K562 (cell line): Measurements from ENCODE around the gene PPP4R1. TPM values are rescaled to one million over a fixed set of nuclear protein-coding genes. Genes with fewer than 3 reads are reported as not detected.

ENCODE experiments used
- AFF4 ChIP-seq: sonication (generic); formaldehyde crosslinking; IDR thresholded peaks from 2 replicates; pipeline ENCODE4 v1.8.0; 2023; ENCODE audit warnings: mild to moderate bottlenecking, missing genetic modification reagents
- FOXJ3 ChIP-seq: sonication (generic); formaldehyde crosslinking; IDR thresholded peaks from 2 replicates; pipeline ENCODE4 v1.4.0; 2020; ENCODE audit warnings: mild to moderate bottlenecking, missing genetic modification reagents
- MYBL2 ChIP-seq, 2 experiments: fragments of 450-650 bp in 1 of 2; sonication (generic) in 1 of 2; formaldehyde crosslinking in 1 of 2; IDR thresholded peaks; 2 replicates each; pipeline versions ENCODE4 v1.6.1 to v1.8.1; 2017 to 2022; ENCODE audit warnings: borderline replicate concordance in 1 of 2, inconsistent platforms in 1 of 2, low read depth in 1 of 2, mild to moderate bottlenecking in 1 of 2, missing genetic modification reagents in 1 of 2, moderate library complexity in 1 of 2
- NONO ChIP-seq, 2 experiments: fragments of 200-400 bp in 1 of 2; fragments of 450-650 bp in 1 of 2; formaldehyde crosslinking in 1 of 2; IDR thresholded peaks; 2 replicates each; pipeline ENCODE4 v1.6.1; 2017; ENCODE audit warnings: low read depth in 2 of 2, mild to moderate bottlenecking in 2 of 2, moderate library complexity in 2 of 2, low read length in 1 of 2
- NR1H2 ChIP-seq: sonication (generic); formaldehyde crosslinking; IDR thresholded peaks from 2 replicates; pipeline ENCODE4 v1.4.0; 2020; ENCODE audit warnings: mild to moderate bottlenecking, missing genetic modification reagents
- PKNOX1 ChIP-seq: fragments of 450-650 bp; IDR thresholded peaks from 2 replicates; pipeline ENCODE4 v1.6.1; 2016
- POLR3A ChIP-seq: IDR thresholded peaks from 2 replicates; pipeline ENCODE4 v1.6.1; 2011; ENCODE audit warnings: borderline replicate concordance, mild to moderate bottlenecking, moderate library complexity; ENCODE audit not compliant: insufficient read length, insufficient read depth; ENCODE audit errors: extremely low read depth
- RBM39 ChIP-seq: fragments of 200-400 bp; formaldehyde crosslinking; optimal IDR thresholded peaks from 2 replicates; pipeline ENCODE3; 2018; ENCODE audit warnings: low read depth, low read length
- SAFB2 ChIP-seq: fragments of 200-400 bp; formaldehyde crosslinking; IDR thresholded peaks from 2 replicates; pipeline ENCODE4 v1.6.1; 2018; ENCODE audit warnings: borderline replicate concordance, low read length, low read depth, moderate library complexity; ENCODE audit not compliant: severe bottlenecking
- SMAD4 ChIP-seq: fragments of 250-450 bp; sonication (Bioruptor Pico); conservative IDR thresholded peaks from 2 replicates; pipeline ENCODE4 v1.8.0; 2021; ENCODE audit warnings: inconsistent platforms, mild to moderate bottlenecking, moderate library complexity
- TEAD4 ChIP-seq, 2 experiments: sonication (generic) in 1 of 2; formaldehyde crosslinking in 1 of 2; IDR thresholded peaks; 2 replicates each; pipeline versions ENCODE4 v1.6.1 to v1.8.0; 2012 to 2022; ENCODE audit warnings: borderline replicate concordance in 1 of 2, inconsistent platforms in 1 of 2, low read length in 1 of 2, mild to moderate bottlenecking in 1 of 2, missing genetic modification reagents in 1 of 2
- ZBTB2 ChIP-seq: fragments of 450-650 bp; IDR thresholded peaks from 2 replicates; pipeline ENCODE4 v1.6.1; 2016; ENCODE audit warnings: antibody characterized with exemption
- ZMIZ1 ChIP-seq, 2 experiments: fragments of 150-350 bp in 1 of 2; IDR thresholded peaks; 2 replicates each; pipeline ENCODE4 v1.6.1; 2012 to 2016; ENCODE audit warnings: low read depth in 2 of 2, low read length in 2 of 2, mild to moderate bottlenecking in 1 of 2, moderate library complexity in 1 of 2
- polyA plus RNA-seq, 8 experiments: library from polyadenylated mRNA; depleted of rRNA in 4 of 8; stranded (reverse) in 5 of 8; unstranded in 3 of 8; fragments of >200 nt; fragmentation: Nextera tagmentation in 2 of 8; fragmentation: Illumina TruSeq in 1 of 8; extraction: Ambion mirVana in 2 of 8; extraction: Trizol in 1 of 8; gene quantifications; 2 replicates each; pipeline versions ENCODE4 v1.2.1 to v1.2.3, GENCODE V29; 2011 to 2014; ENCODE audit warnings: inconsistent platforms in 1 of 8, missing spikeins in 1 of 8
- total RNA-seq, 7 experiments: library from RNA; depleted of rRNA in 6 of 7; stranded (reverse); fragments of >200 nt in 6 of 7; fragmentation: Illumina TruSeq in 2 of 7; extraction: Trizol in 2 of 7; gene quantifications; 2 replicates each; pipeline versions ENCODE4 v1.2.1 to v1.2.3, GENCODE V29; 2011 to 2021; ENCODE audit warnings: low replicate concordance in 1 of 7

The PPP4R1 gene
- total and polyA plus RNA-seq, 9 of the 15 experiments (the other 6 are each of a cell fraction or from before 2014, with no cell fraction given): 23.5 to 136 (median 84.5) TPM

- TF ChIP-seq ZBTB2: peak; percentile 71
- no peak for TF ChIP-seq SAFB2
- TF ChIP-seq NONO (IDR thresholded peaks at IDR 0.05; ENCODE audit: low read depth in 2 of 2, low read length in 1 of 2): no peak; a peak in 1 of 4 replicates
- peak; percentile 63; the same call in 1 of the 2 replicates for TF ChIP-seq SMAD4
- no peak for TF ChIP-seq POLR3A
- TF ChIP-seq NR1H2: no peak
- TF ChIP-seq FOXJ3 (CRISPR knock-in tag): no peak
- TF ChIP-seq PKNOX1: 0 out of 2 replicates have a peak, but pooled peaks have one; percentile 20
- no peak for TF ChIP-seq MYBL2 (IDR thresholded peaks at IDR 0.05; ENCODE audit: low read depth)
- no peak for TF ChIP-seq MYBL2 (CRISPR knock-in tag; IDR thresholded peaks at IDR 0.05; ENCODE audit: borderline replicate concordance)
- TF ChIP-seq AFF4: no peak
- no peak for TF ChIP-seq TEAD4 (IDR thresholded peaks at IDR 0.05; ENCODE audit: low read length)
- TF ChIP-seq TEAD4 (CRISPR knock-in tag; IDR thresholded peaks at IDR 0.05; ENCODE audit: borderline replicate concordance): no peak
- TF ChIP-seq ZMIZ1 (IDR thresholded peaks at IDR 0.05; ENCODE audit: low read depth in 2 of 2, low read length in 2 of 2): peak in 1 of 2 experiments; percentile 31; a peak in 1 of 4 replicates
- no peak for TF ChIP-seq RBM39
These were observed 584 bp downstream of the PPP4R1 start (continued) for GRCh38 chr18:9613550-9614400.
